GM23338 (cell line): ENCODE data around the gene OR2M5. TPM values are rescaled to one million over a fixed set of nuclear protein-coding genes. Genes with fewer than 3 reads are reported as not detected.

Source experiments
- ATAC-seq: fragments of 200-7000 bp; cut with Tn5 transposase; 3 replicates; pipeline ENCODE4 v1.9.1; 2020
- DNase-seq: peaks from one replicate; pipeline ENCODE4 v3.0.0-alpha.2; 2015; ENCODE audit warnings: low spot score
- H2AFZ ChIP-seq: fragments of 200-600 bp; sonication (generic); 2 replicates; pipeline ENCODE4 v1.8.0; 2016; ENCODE audit warnings: antibody characterized with exemption, mild to moderate bottlenecking, moderate library complexity
- H3F3A ChIP-seq: fragments of 200-600 bp; sonication (generic); replicated peaks from 2 replicates; pipeline ENCODE4 v1.8.0; 2017; ENCODE audit warnings: antibody characterized with exemption, mixed run types, low read depth
- H3K27ac ChIP-seq: fragments of 200-600 bp; sonication (generic); 2 replicates; pipeline ENCODE4 v1.6.1; 2016; ENCODE audit warnings: low read depth
- H3K27me3 ChIP-seq: fragments of 200-600 bp; sonication (generic); 2 replicates; pipeline ENCODE4 v1.8.0; 2016; ENCODE audit warnings: mild to moderate bottlenecking, mixed run types, moderate library complexity; ENCODE audit not compliant: insufficient read depth
- H3K36me3 ChIP-seq: fragments of 200-600 bp; sonication (generic); 2 replicates; pipeline ENCODE4 v1.8.0; 2016; ENCODE audit warnings: mild to moderate bottlenecking; ENCODE audit not compliant: insufficient read depth
- H3K4me1 ChIP-seq: fragments of 200-600 bp; sonication (generic); 2 replicates; pipeline ENCODE4 v1.8.0; 2016; ENCODE audit warnings: mild to moderate bottlenecking, moderate library complexity; ENCODE audit not compliant: insufficient read depth
- H3K4me2 ChIP-seq: fragments of 200-600 bp; sonication (generic); 2 replicates; pipeline ENCODE4 v1.7.1; 2017; ENCODE audit warnings: mixed run types
- H3K4me3 ChIP-seq: fragments of 200-600 bp; sonication (generic); 2 replicates; pipeline ENCODE4 v1.6.1; 2016; ENCODE audit warnings: mixed run types
- H3K79me2 ChIP-seq: fragments of 200-600 bp; sonication (generic); replicated peaks from 2 replicates; pipeline ENCODE4 v1.8.0; 2017; ENCODE audit warnings: mild to moderate bottlenecking; ENCODE audit not compliant: insufficient read depth
- H3K9me2 ChIP-seq: fragments of 200-600 bp; sonication (generic); 2 replicates; pipeline ENCODE4 v1.8.0; 2017; ENCODE audit not compliant: insufficient read depth
- H4K20me1 ChIP-seq: fragments of 200-600 bp; sonication (generic); replicated peaks from 2 replicates; pipeline ENCODE4 v1.8.0; 2017; ENCODE audit warnings: mild to moderate bottlenecking; ENCODE audit not compliant: insufficient read depth
- H3K27ac Mint-ChIP-seq: 2 replicates; pipeline ENCODE4 v1.8.0; 2020; ENCODE audit warnings: inconsistent platforms, mild to moderate bottlenecking, moderate library complexity, mixed read lengths
- H3K27me3 Mint-ChIP-seq: 3 replicates; pipeline ENCODE4 v1.8.0; 2022; ENCODE audit warnings: low read depth, mild to moderate bottlenecking, moderate library complexity, mixed read lengths, inconsistent platforms; ENCODE audit not compliant: insufficient read depth, poor library complexity
- H3K36me3 Mint-ChIP-seq: 3 replicates; pipeline ENCODE4 v1.8.0; 2021; ENCODE audit warnings: low read depth, mild to moderate bottlenecking, inconsistent platforms, moderate library complexity, mixed read lengths
- H3K4me1 Mint-ChIP-seq: 3 replicates; pipeline ENCODE4 v1.8.0; 2020; ENCODE audit warnings: mild to moderate bottlenecking, inconsistent platforms, mixed read lengths
- H3K4me3 Mint-ChIP-seq: 3 replicates; pipeline ENCODE4 v1.8.0; 2021; ENCODE audit warnings: moderate library complexity, mild to moderate bottlenecking, inconsistent platforms, mixed read lengths
- H3K9me3 Mint-ChIP-seq: 3 replicates; pipeline ENCODE4 v1.8.0; 2020; ENCODE audit warnings: moderate library complexity, mild to moderate bottlenecking, inconsistent platforms, mixed read lengths
- CREB1 ChIP-seq: fragments of 250-450 bp; sonication (Bioruptor Pico); IDR thresholded peaks from 2 replicates; pipeline ENCODE4 v1.5.0; 2020; ENCODE audit warnings: low read depth, mild to moderate bottlenecking, moderate library complexity
- CTCF ChIP-seq, 2 experiments: fragments of 200-600 bp in 1 of 2; sonication (generic) in 1 of 2; conservative IDR thresholded peaks; 2 replicates each; pipeline versions ENCODE4 v1.5.1 to v1.6.1; 2016 to 2017; ENCODE audit warnings: antibody characterized with exemption in 2 of 2, low read depth in 2 of 2, mild to moderate bottlenecking in 2 of 2, moderate library complexity in 1 of 2
- EZH2phosphoT487 ChIP-seq: fragments of 200-600 bp; sonication (generic); IDR thresholded peaks from one replicate; pipeline ENCODE4 v1.8.1; 2018; ENCODE audit warnings: antibody characterized with exemption; ENCODE audit not compliant: unreplicated experiment
- JUNB ChIP-seq: IDR thresholded peaks from one replicate; pipeline ENCODE4 v1.6.1; 2016; ENCODE audit warnings: antibody characterized with exemption; ENCODE audit not compliant: unreplicated experiment
- REST ChIP-seq: IDR thresholded peaks from one replicate; pipeline ENCODE4 v1.6.1; 2018; ENCODE audit warnings: antibody characterized with exemption; ENCODE audit not compliant: unreplicated experiment
- ZNF114 ChIP-seq: fragments of 250-450 bp; sonication (Bioruptor Pico); IDR thresholded peaks from 2 replicates; pipeline ENCODE4 v1.5.0; 2020; ENCODE audit warnings: mild to moderate bottlenecking, moderate library complexity
- ZNF331 ChIP-seq: fragments of 250-450 bp; sonication (Bioruptor Pico); IDR thresholded peaks from 2 replicates; pipeline ENCODE4 v1.5.0; 2020; ENCODE audit warnings: low read depth, mild to moderate bottlenecking, moderate library complexity
- polyA plus RNA-seq: library from polyadenylated mRNA; unstranded; fragments of >200 nt; fragmentation: Nextera tagmentation; extraction: Ambion mirVana; gene quantifications from 2 replicates; pipeline ENCODE4 v1.2.1, GENCODE V29; 2016
- total RNA-seq: library from RNA; depleted of rRNA; stranded (reverse); fragments of >200 nt; shearing (Covaris generic); gene quantifications from 2 replicates; pipeline ENCODE4 v1.2.3, GENCODE V29; 2014

Gene OR2M5
- total and polyA plus RNA-seq, 2 experiments from 2014 or later = not detected

- no peaks in the 10 kb centered on the region for H3K27me3 ChIP-seq
Observed at GRCh38 chr1:248174521-248174920, 29.6 kb downstream of the OR2M5 start, which contains the start of gene OR2M2. Gene OR2M2, plus strand, starts transcription at chr1:248174821. Its CDS starts 5,165 bp downstream, at chr1:248179986.

GRCh38 chr1:248183996-248184395 is 39.0 kb downstream of the OR2M5 start:
- no peak overlapping the region for H3K4me3 ChIP-seq
- H3K36me3 ChIP-seq = peaks cover 10% of the 10 kb centered on the region
- H3F3A ChIP-seq = no peaks in the 10 kb centered on the region
- H3K9me3 Mint-ChIP-seq = peaks cover 86% of the 10 kb centered on the region
- peaks cover 37% of the 10 kb centered on the region for H3K36me3 Mint-ChIP-seq
- no peak overlapping the region for H3K27ac Mint-ChIP-seq
- H2AFZ ChIP-seq = no peak overlapping the region
- H3K79me2 ChIP-seq = no peaks in the 10 kb centered on the region
- DNase-seq = no peak
- no peak overlapping the region for H3K27ac ChIP-seq
- H4K20me1 ChIP-seq = no peaks in the 10 kb centered on the region
- no peak overlapping the region for H3K4me3 Mint-ChIP-seq
- no peak for ATAC-seq
- no peaks in the 10 kb centered on the region for H3K9me2 ChIP-seq
- H3K4me1 Mint-ChIP-seq = no peaks in the 10 kb centered on the region
- no peaks in the 10 kb centered on the region for H3K4me1 ChIP-seq
- no peak for TF ChIP-seq CREB1
- no peak for TF ChIP-seq REST
- no peak for TF ChIP-seq ZNF331
- no peak for TF ChIP-seq JUNB
- H3K27me3 ChIP-seq = no peaks in the 10 kb centered on the region
- H3K27me3 Mint-ChIP-seq = peaks cover 2% of the 10 kb centered on the region
- no peak overlapping the region for H3K4me2 ChIP-seq

More at GRCh38 chr1:248174521-248174920, 29.6 kb downstream of the OR2M5 start, which contains the start of gene OR2M2:
- no peak for DNase-seq
- H3K4me3 Mint-ChIP-seq = no peak within 1 kb of the TSS
- H3K36me3 ChIP-seq = peaks cover 14% of the 10 kb centered on the region; the same call in 1 of the 2 replicates
- H3F3A ChIP-seq = no peaks in the 10 kb centered on the region
- no peak within 1 kb of the TSS for H3K4me2 ChIP-seq
- ATAC-seq = no peak
- H3K36me3 Mint-ChIP-seq = peaks cover 11% of the 10 kb centered on the region; the same call in 1 of the 3 replicates
- no peaks in the 10 kb centered on the region for H4K20me1 ChIP-seq
- H3K4me1 ChIP-seq = no peaks in the 10 kb centered on the region
- H3K4me3 ChIP-seq = no peak within 1 kb of the TSS
- no peaks in the 10 kb centered on the region for H3K79me2 ChIP-seq
- no peaks in the 10 kb centered on the region for H3K4me1 Mint-ChIP-seq
- no peaks in the 10 kb centered on the region for H3K27me3 Mint-ChIP-seq
- peaks cover 63% of the 10 kb centered on the region for H3K9me3 Mint-ChIP-seq
- H3K9me2 ChIP-seq = no peaks in the 10 kb centered on the region
- H3K27ac ChIP-seq = no peak within 1 kb of the TSS
- TF ChIP-seq CTCF (conservative IDR thresholded peaks at IDR 0.05; ENCODE audit: low read depth in 2 of 2) (no peak), ZNF114 (CRISPR knock-in tag) (no peak), EZH2phosphoT487 (no peak)
- no peak within 1 kb of the TSS for H3K27ac Mint-ChIP-seq
- no peak within 1 kb of the TSS for H2AFZ ChIP-seq
